Testis (tissue), 2 donors: ENCODE measurements around the gene ALDOA.

Experiments
- CTCF ChIP-seq, 3 experiments: fragments of 450-650 bp in 2 of 3; fragments of 200-600 bp in 1 of 3; sonication (generic) in 1 of 3; IDR thresholded peaks; one replicate each; pipeline ENCODE4 v1.5.1; 2016 to 2019; ENCODE audit warnings: antibody characterized with exemption in 3 of 3, mild to moderate bottlenecking in 2 of 3, moderate library complexity in 1 of 3
- POLR2A ChIP-seq: fragments of 450-650 bp; IDR thresholded peaks from one replicate; pipeline ENCODE4 v1.6.1; 2017; ENCODE audit warnings: antibody characterized with exemption, mild to moderate bottlenecking, moderate library complexity

- TF ChIP-seq POLR2A = no peak
- TF ChIP-seq CTCF (IDR thresholded peaks at IDR 0.05) = peak in 2 of 3 experiments; percentile 4 to 39
Observed at GRCh38 chr16:30052671-30053372, 12.7 kb upstream of the ALDOA start.
